GM23248 (cell line): ENCODE results near the gene CEP97.

Experiments
- EZH2 ChIP-seq: fragments of 200-600 bp; sonication (generic); IDR thresholded peaks from 2 replicates; pipeline ENCODE4 v1.6.1; 2018; ENCODE audit warnings: antibody characterized with exemption, mild to moderate bottlenecking; ENCODE audit not compliant: insufficient read depth, poor library complexity, severe bottlenecking
- EZH2phosphoT487 ChIP-seq: fragments of 200-600 bp; sonication (generic); IDR thresholded peaks from 2 replicates; pipeline ENCODE4 v1.6.1; 2018; ENCODE audit warnings: antibody characterized with exemption, moderate library complexity, mild to moderate bottlenecking, low read depth; ENCODE audit not compliant: insufficient read depth

- TF ChIP-seq EZH2, result no peak
- no peak for TF ChIP-seq EZH2phosphoT487
Observed at GRCh38 chr3:101685870-101686307, 38.5 kb upstream of the CEP97 start.
